D721Med (cell line): ENCODE results near the gene TNPO2.
"Not testable (repeated sequence)": the region's sequence is repeated elsewhere in the genome, so short reads cannot be mapped to it uniquely, and the experiment has no call there.

Experiments used
- DNase-seq: peaks from one replicate; pipeline ENCODE4 v3.0.0; 2011; ENCODE audit warnings: low spot score; ENCODE audit not compliant: insufficient read length
- FAIRE-seq: peaks from 2 replicates; lab custom pipeline; 2011; peaks lifted over from hg19 to GRCh38; lab: Jason Lieb, UNC
- CTCF ChIP-seq: IDR thresholded peaks from 2 replicates; pipeline ENCODE4 v1.5.1; 2012; ENCODE audit warnings: mild to moderate bottlenecking, control low read depth; ENCODE audit not compliant: insufficient read depth; ENCODE audit errors: missing control alignments

The TNPO2 gene

GRCh38 chr19:12705654-12706331 is 17.9 kb downstream of the TNPO2 start:
- TF ChIP-seq CTCF, result no peak
- no peak for FAIRE-seq
- DNase-seq, result no peak

- no peak for DNase-seq
- FAIRE-seq, result no peak
- TF ChIP-seq CTCF, result no peak
These were observed 18.6 kb downstream of the TNPO2 start for GRCh38 chr19:12705169-12705568.

GRCh38 chr19:12703046-12703445 is 20.7 kb downstream of the TNPO2 start:
- TF ChIP-seq CTCF, result no peak
- DNase-seq (peak; percentile 72), FAIRE-seq (no peak)

- FAIRE-seq (no peak), DNase-seq (no peak)
- TF ChIP-seq CTCF, result no peak
These were observed 22.0 kb downstream of the TNPO2 start for GRCh38 chr19:12701596-12702282.

GRCh38 chr19:12698138-12698537 is 25.6 kb downstream of the TNPO2 start:
- no peak for TF ChIP-seq CTCF

GRCh38 chr19:12697425-12697824 is 26.3 kb downstream of the TNPO2 start:
- not testable (repeated sequence) for FAIRE-seq, DNase-seq

More at GRCh38 chr19:12698138-12698537, 25.6 kb downstream of the TNPO2 start:
- DNase-seq, result no peak
- no peak for FAIRE-seq

- no peak for TF ChIP-seq CTCF
- FAIRE-seq, result no peak
These were observed 27.1 kb downstream of the TNPO2 start, which contains the start of gene FBXW9 for GRCh38 chr19:12696366-12697335. Gene FBXW9 (minus strand): TSS chr19:12696631. CDS start chr19:12696581, 50 bp downstream.

More at GRCh38 chr19:12696366-12697335, 27.1 kb downstream of the TNPO2 start, which contains the start of gene FBXW9:
- peak; percentile 99 for DNase-seq
